HG03354 (cell line): ENCODE data around the gene GARNL3.

Source experiments
- ATAC-seq: cut with Tn5 transposase; IDR thresholded peaks from one replicate; pipeline ENCODE4 v1.9.1; 2021; ENCODE audit warnings: mild to moderate bottlenecking; ENCODE audit not compliant: unreplicated experiment, poor library complexity, severe bottlenecking

Gene GARNL3

GRCh38 chr9:127344368-127345000 is 79.9 kb downstream of the GARNL3 start:
- no peak for ATAC-seq

- ATAC-seq = no peak
These were observed 81.0 kb downstream of the GARNL3 start for GRCh38 chr9:127345566-127345965.

- no peak for ATAC-seq
These were observed 82.0 kb downstream of the GARNL3 start for GRCh38 chr9:127346584-127346983.

- ATAC-seq = no peak
These were observed 83.5 kb downstream of the GARNL3 start for GRCh38 chr9:127347831-127348776.

- ATAC-seq = no peak
These were observed 85.0 kb downstream of the GARNL3 start for GRCh38 chr9:127349483-127350113.

- no peak for ATAC-seq
These were observed 86.9 kb downstream of the GARNL3 start for GRCh38 chr9:127351182-127352166.

- ATAC-seq = no peak
These were observed 89.3 kb downstream of the GARNL3 start for GRCh38 chr9:127353882-127354281.

GRCh38 chr9:127356906-127357305 is 92.3 kb downstream of the GARNL3 start:
- ATAC-seq = no peak

GRCh38 chr9:127358023-127358535 is 93.5 kb downstream of the GARNL3 start:
- no peak for ATAC-seq

- no peak for ATAC-seq
These were observed 94.2 kb downstream of the GARNL3 start for GRCh38 chr9:127358770-127359169.

- no peak for ATAC-seq
These were observed 95.7 kb downstream of the GARNL3 start for GRCh38 chr9:127360250-127360649.

GRCh38 chr9:127360829-127361228 is 96.3 kb downstream of the GARNL3 start:
- no peak for ATAC-seq

- no peak for ATAC-seq
These were observed 97.0 kb downstream of the GARNL3 start for GRCh38 chr9:127361561-127361960.

GRCh38 chr9:127362829-127363228 is 98.3 kb downstream of the GARNL3 start:
- ATAC-seq = no peak

- no peak for ATAC-seq
These were observed 100.9 kb downstream of the GARNL3 start for GRCh38 chr9:127365461-127365860.

- ATAC-seq = no peak
These were observed 102.0 kb downstream of the GARNL3 start for GRCh38 chr9:127366594-127366993.

- no peak for ATAC-seq
These were observed 104.4 kb downstream of the GARNL3 start for GRCh38 chr9:127368852-127369402.

- ATAC-seq = no peak
These were observed 104.9 kb downstream of the GARNL3 start for GRCh38 chr9:127369428-127369827.

- no peak for ATAC-seq
These were observed 105.6 kb downstream of the GARNL3 start for GRCh38 chr9:127370147-127370579.
